B cell (primary cell): ENCODE data around the gene KCNN2. TPM values are rescaled to one million over a fixed set of nuclear protein-coding genes. Genes with fewer than 3 reads are reported as not detected.

Source experiments
- ATAC-seq: fragments of 200-7000 bp; cut with Tn5 transposase; one replicate; pipeline ENCODE4 v1.10.0; 2021; ENCODE audit warnings: low read depth, mild to moderate bottlenecking, moderate number of reproducible peaks, moderate library complexity
- CTCF ChIA-PET: fragments of 350-600 bp; sonication (Branson Sonifier 250); formaldehyde crosslinking; loops from one replicate; lab custom pipeline; 2021; ENCODE audit warnings: antibody characterized with exemption, inconsistent platforms; lab: Charles Lee
- POLR2A ChIA-PET: fragments of 350-600 bp; sonication (Branson Sonifier 250); formaldehyde crosslinking; loops from one replicate; lab custom pipeline; 2021; ENCODE audit warnings: antibody characterized with exemption; lab: Charles Lee
- DNase-seq: peaks from one replicate; pipeline ENCODE4 v3.0.0; 2013
- H2AFZ ChIP-seq: 2 replicates; pipeline ENCODE4 v1.6.1; 2012; ENCODE audit warnings: mild to moderate bottlenecking, low read depth, low read length; ENCODE audit not compliant: insufficient read depth, poor library complexity, severe bottlenecking
- H3K27ac ChIP-seq, 2 donors: 1 replicate in 1 of 2; 2 replicates in 1 of 2; pipeline ENCODE4 v1.5.1; 2012 to 2013; ENCODE audit warnings: low read length in 2 of 2, mild to moderate bottlenecking in 2 of 2, moderate library complexity in 1 of 2
- H3K27me3 ChIP-seq, 4 experiments: fragments of 200-600 bp in 1 of 4; sonication (generic) in 1 of 4; replicated peaks in 1 of 4; 1 replicate in 2 of 4; 2 replicates in 2 of 4; pipeline versions ENCODE4 v1.6.1 to v1.7.0; 2013 to 2016; ENCODE audit warnings: low read length in 3 of 4, mild to moderate bottlenecking in 2 of 4, mixed read lengths in 1 of 4, moderate library complexity in 1 of 4; ENCODE audit not compliant: insufficient read depth in 4 of 4, control insufficient read depth in 3 of 4; ENCODE audit errors: control extremely low read depth in 1 of 4
- H3K36me3 ChIP-seq, 2 experiments: replicated peaks in 1 of 2; 1 replicate in 1 of 2; 2 replicates in 1 of 2; pipeline versions ENCODE4 v1.6.1 to v1.7.1; 2013; ENCODE audit warnings: low read length in 1 of 2; ENCODE audit not compliant: insufficient read depth in 2 of 2, control insufficient read depth in 1 of 2; ENCODE audit errors: control extremely low read depth in 1 of 2, extremely low read depth in 1 of 2
- H3K4me1 ChIP-seq, 2 donors: fragments of 200-600 bp in 1 of 2; sonication (generic) in 1 of 2; 1 replicate in 1 of 2; 2 replicates in 1 of 2; pipeline versions ENCODE4 v1.5.1 to v1.6.1; 2013 to 2017; ENCODE audit warnings: low read length in 2 of 2; ENCODE audit not compliant: control insufficient read depth in 2 of 2, insufficient read depth in 2 of 2
- H3K4me2 ChIP-seq: replicated peaks from 2 replicates; pipeline ENCODE3; 2012; ENCODE audit warnings: mild to moderate bottlenecking, low read depth, low read length; ENCODE audit not compliant: poor library complexity, severe bottlenecking
- H3K4me3 ChIP-seq, 5 experiments: fragments of 200-600 bp in 1 of 5; sonication (generic) in 1 of 5; 1 replicate in 3 of 5; 2 replicates in 2 of 5; pipeline versions ENCODE4 v1.5.1 to v1.7.0; 2011 to 2016; ENCODE audit warnings: low read length in 4 of 5, mild to moderate bottlenecking in 4 of 5, low read depth in 2 of 5, control low read depth in 1 of 5, moderate library complexity in 1 of 5; ENCODE audit not compliant: insufficient read depth in 1 of 5; ENCODE audit errors: control extremely low read depth in 1 of 5, extremely low read depth in 1 of 5
- H3K79me2 ChIP-seq: fragments of 200-600 bp; sonication (generic); one replicate; pipeline ENCODE4 v1.6.0; 2016; ENCODE audit warnings: low read length; ENCODE audit not compliant: control insufficient read depth, insufficient read depth
- H3K9ac ChIP-seq: fragments of 200-600 bp; sonication (generic); 2 replicates; pipeline ENCODE4 v1.6.1; 2017; ENCODE audit warnings: mild to moderate bottlenecking, low read length, moderate library complexity
- H3K9me3 ChIP-seq, 3 donors: one replicate each; pipeline versions ENCODE4 v1.6.1 to v1.7.1; 2013; ENCODE audit warnings: low read length in 2 of 3; ENCODE audit not compliant: control insufficient read depth in 2 of 3, insufficient read depth in 1 of 3; ENCODE audit errors: control extremely low read depth in 1 of 3
- H4K20me1 ChIP-seq: 2 replicates; pipeline ENCODE4 v1.6.0; 2012; ENCODE audit warnings: mild to moderate bottlenecking, low read length; ENCODE audit not compliant: insufficient read depth, control insufficient read depth, poor library complexity, severe bottlenecking
- H3K27ac Mint-ChIP-seq: one replicate; pipeline ENCODE4 v1.8.0; 2021; ENCODE audit warnings: mixed read lengths
- H3K27me3 Mint-ChIP-seq: one replicate; pipeline ENCODE4 v1.8.0; 2021; ENCODE audit warnings: mixed read lengths
- H3K4me1 Mint-ChIP-seq: one replicate; pipeline ENCODE4 v1.8.0; 2021; ENCODE audit warnings: mixed read lengths
- H3K4me3 Mint-ChIP-seq: one replicate; pipeline ENCODE4 v1.8.0; 2021; ENCODE audit warnings: mixed read lengths
- H3K9me3 Mint-ChIP-seq: one replicate; pipeline ENCODE4 v1.8.0; 2022; ENCODE audit warnings: mixed read lengths; ENCODE audit not compliant: insufficient read depth
- EZH2 ChIP-seq: IDR thresholded peaks from 2 replicates; pipeline ENCODE4 v1.6.1; 2012; ENCODE audit warnings: borderline replicate concordance, low read depth, mild to moderate bottlenecking, moderate library complexity, low read length; ENCODE audit not compliant: insufficient read depth, poor library complexity, severe bottlenecking
- WGBS: methylation state at CpG from one replicate; pipeline ENCODE4 v1.1.5; 2013; ENCODE audit warnings: missing lambda C conversion rate; ENCODE audit not compliant: insufficient coverage; 5-methylcytosine and 5-hydroxymethylcytosine counted together
- intact Hi-C: fragments of 100-400 bp; cut with micrococcal nuclease; formaldehyde crosslinking; loops from one replicate; pipeline ENCODE4 v1.10.0; 2022
- polyA plus RNA-seq: library from polyadenylated mRNA; depleted of rRNA; stranded (reverse); fragments of >200 nt; gene quantifications from 2 replicates; pipeline ENCODE4 v1.2.3, GENCODE V29; 2012
- total RNA-seq, 2 donors: library from RNA; stranded (reverse); fragments of 120-200 nt in 1 of 2; gene quantifications; 1 replicate in 1 of 2; 2 replicates in 1 of 2; pipeline versions ENCODE4 v1.2.3 to v1.2.4, GENCODE V29; 2013 to 2022
- TF ChIP-seq, protein P1 (sequence below): fragments of 200-600 bp; IDR thresholded peaks from one replicate; pipeline ENCODE4 v1.8.0; 2022; ENCODE audit warnings: antibody characterized with exemption, mild to moderate bottlenecking

The KCNN2 gene
- total and polyA plus RNA-seq, 2 donors (not counting 1 experiment from before 2014, with no cell fraction given), result not detected

- no peak overlapping the region for H3K4me2 ChIP-seq
- intact Hi-C loops, result no loop called here
- no peaks in the 10 kb centered on the region for H3K27me3 ChIP-seq
- Mint-ChIP-seq H3K27ac (no peak overlapping the region), H3K4me3 (no peak overlapping the region), H3K4me1 (no peaks in the 10 kb centered on the region), H3K27me3 (no peaks in the 10 kb centered on the region), H3K9me3 (no peaks in the 10 kb centered on the region)
- no peaks in the 10 kb centered on the region for H3K36me3 ChIP-seq
- no CpG with 5 or more reads among the region's 1 CpG for WGBS
- H3K4me3 ChIP-seq, result no peak overlapping the region
- no peak for ATAC-seq
- TF ChIP-seq, protein P1, sequence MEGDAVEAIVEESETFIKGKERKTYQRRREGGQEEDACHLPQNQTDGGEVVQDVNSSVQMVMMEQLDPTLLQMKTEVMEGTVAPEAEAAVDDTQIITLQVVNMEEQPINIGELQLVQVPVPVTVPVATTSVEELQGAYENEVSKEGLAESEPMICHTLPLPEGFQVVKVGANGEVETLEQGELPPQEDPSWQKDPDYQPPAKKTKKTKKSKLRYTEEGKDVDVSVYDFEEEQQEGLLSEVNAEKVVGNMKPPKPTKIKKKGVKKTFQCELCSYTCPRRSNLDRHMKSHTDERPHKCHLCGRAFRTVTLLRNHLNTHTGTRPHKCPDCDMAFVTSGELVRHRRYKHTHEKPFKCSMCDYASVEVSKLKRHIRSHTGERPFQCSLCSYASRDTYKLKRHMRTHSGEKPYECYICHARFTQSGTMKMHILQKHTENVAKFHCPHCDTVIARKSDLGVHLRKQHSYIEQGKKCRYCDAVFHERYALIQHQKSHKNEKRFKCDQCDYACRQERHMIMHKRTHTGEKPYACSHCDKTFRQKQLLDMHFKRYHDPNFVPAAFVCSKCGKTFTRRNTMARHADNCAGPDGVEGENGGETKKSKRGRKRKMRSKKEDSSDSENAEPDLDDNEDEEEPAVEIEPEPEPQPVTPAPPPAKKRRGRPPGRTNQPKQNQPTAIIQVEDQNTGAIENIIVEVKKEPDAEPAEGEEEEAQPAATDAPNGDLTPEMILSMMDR, result no peak
- no peak for TF ChIP-seq EZH2
- DNase-seq, result no peak
- no peak overlapping the region for H3K9ac ChIP-seq
- H4K20me1 ChIP-seq, result no peaks in the 10 kb centered on the region
- H3K9me3 ChIP-seq, result no peaks in the 10 kb centered on the region
- ChIA-PET POLR2A (no interaction called here), CTCF (no interaction called here)
- no peak overlapping the region for H3K27ac ChIP-seq
- no peaks in the 10 kb centered on the region for H3K79me2 ChIP-seq
- H3K4me1 ChIP-seq, result no peaks in the 10 kb centered on the region
- no peak overlapping the region for H2AFZ ChIP-seq
Observed at GRCh38 chr5:114390431-114390830, 28.6 kb downstream of the KCNN2 start.

- Mint-ChIP-seq H3K27me3 (no peaks in the 10 kb centered on the region), H3K27ac (no peak overlapping the region), H3K4me1 (no peaks in the 10 kb centered on the region), H3K4me3 (no peak overlapping the region), H3K9me3 (no peaks in the 10 kb centered on the region)
- DNase-seq (no peak), ATAC-seq (no peak)
- H3K27ac ChIP-seq, result no peak overlapping the region
- H3K9me3 ChIP-seq, result no peaks in the 10 kb centered on the region
- H3K36me3 ChIP-seq, result no peaks in the 10 kb centered on the region
- H3K4me3 ChIP-seq, result no peak overlapping the region
- no peak for TF ChIP-seq EZH2
- no peaks in the 10 kb centered on the region for H3K79me2 ChIP-seq
- no peaks in the 10 kb centered on the region for H3K27me3 ChIP-seq
- H3K4me2 ChIP-seq, result no peak overlapping the region
- no peak overlapping the region for H2AFZ ChIP-seq
- no peaks in the 10 kb centered on the region for H3K4me1 ChIP-seq
- H3K9ac ChIP-seq, result no peak overlapping the region
- WGBS, result no CpG with 5 or more reads among the region's 1 CpG
- POLR2A ChIA-PET, result no interaction called here
- CTCF ChIA-PET, result no interaction called here
- H4K20me1 ChIP-seq, result no peaks in the 10 kb centered on the region
- intact Hi-C loops, result no loop called here
Observed at GRCh38 chr5:114391321-114391720, 29.5 kb downstream of the KCNN2 start.
